DND-41 (cell line): ENCODE measurements around the gene TLCD5.

Source experiments
- ATAC-seq: fragments of 200-7000 bp; cut with Tn5 transposase; 3 replicates; pipeline ENCODE4 v1.9.1; 2021; ENCODE audit warnings: low read depth; ENCODE audit not compliant: insufficient read depth
- DNase-seq: peaks from one replicate; pipeline ENCODE4 v3.0.0-alpha.2; 2020
- H2AFZ ChIP-seq: 2 replicates; pipeline ENCODE4 v1.6.0; 2012; ENCODE audit warnings: low read depth, low read length
- H3K27ac ChIP-seq: 2 replicates; pipeline ENCODE4 v1.5.1; 2012; ENCODE audit warnings: low read length, inconsistent platforms
- H3K27me3 ChIP-seq: fragments of 200-600 bp; sonication (generic); 2 replicates; pipeline ENCODE4 v1.6.0; 2012; ENCODE audit warnings: low read length, mild to moderate bottlenecking, inconsistent platforms; ENCODE audit not compliant: insufficient read depth, poor library complexity
- H3K36me3 ChIP-seq: 2 replicates; pipeline ENCODE4 v1.5.1; 2012; ENCODE audit warnings: low read length, inconsistent platforms; ENCODE audit not compliant: insufficient read depth
- H3K4me1 ChIP-seq: 2 replicates; pipeline ENCODE4 v1.5.1; 2012; ENCODE audit warnings: mild to moderate bottlenecking, low read length; ENCODE audit not compliant: insufficient read depth
- H3K4me2 ChIP-seq: 2 replicates; pipeline ENCODE4 v1.6.0; 2012; ENCODE audit warnings: mild to moderate bottlenecking, moderate library complexity, low read length, inconsistent platforms; ENCODE audit not compliant: insufficient read depth
- H3K4me3 ChIP-seq, 2 experiments: fragments of 200-600 bp in 1 of 2; shearing (Covaris generic) in 1 of 2; 2 replicates each; pipeline ENCODE4 v1.5.1; 2012 to 2016; ENCODE audit warnings: inconsistent platforms in 2 of 2, low read length in 2 of 2, mild to moderate bottlenecking in 2 of 2, low read depth in 1 of 2, moderate library complexity in 1 of 2
- H3K79me2 ChIP-seq: 2 replicates; pipeline ENCODE4 v1.6.0; 2012; ENCODE audit warnings: low read length, inconsistent platforms; ENCODE audit not compliant: insufficient read depth
- H3K9ac ChIP-seq: 2 replicates; pipeline ENCODE4 v1.6.0; 2012; ENCODE audit warnings: low read depth, mild to moderate bottlenecking, inconsistent platforms, low read length, moderate library complexity
- H3K9me3 ChIP-seq: 2 replicates; pipeline ENCODE4 v1.5.1; 2012; ENCODE audit warnings: low read length, moderate library complexity, mild to moderate bottlenecking, inconsistent platforms; ENCODE audit not compliant: insufficient read depth, severe bottlenecking
- H4K20me1 ChIP-seq: 2 replicates; pipeline ENCODE4 v1.6.0; 2012; ENCODE audit warnings: low read length; ENCODE audit not compliant: insufficient read depth
- EZH2 ChIP-seq: IDR thresholded peaks from 3 replicates; pipeline ENCODE4 v1.6.1; 2012; ENCODE audit warnings: borderline replicate concordance, low read depth, mild to moderate bottlenecking, moderate library complexity, low read length, inconsistent platforms; ENCODE audit not compliant: severe bottlenecking
- TF ChIP-seq, protein P1 (sequence below): IDR thresholded peaks from 2 replicates; pipeline ENCODE4 v1.5.1; 2012; ENCODE audit warnings: borderline replicate concordance, low read length, moderate library complexity, mild to moderate bottlenecking; ENCODE audit not compliant: poor library complexity, severe bottlenecking; ENCODE audit errors: extremely low read depth

The TLCD5 gene

DNA sequence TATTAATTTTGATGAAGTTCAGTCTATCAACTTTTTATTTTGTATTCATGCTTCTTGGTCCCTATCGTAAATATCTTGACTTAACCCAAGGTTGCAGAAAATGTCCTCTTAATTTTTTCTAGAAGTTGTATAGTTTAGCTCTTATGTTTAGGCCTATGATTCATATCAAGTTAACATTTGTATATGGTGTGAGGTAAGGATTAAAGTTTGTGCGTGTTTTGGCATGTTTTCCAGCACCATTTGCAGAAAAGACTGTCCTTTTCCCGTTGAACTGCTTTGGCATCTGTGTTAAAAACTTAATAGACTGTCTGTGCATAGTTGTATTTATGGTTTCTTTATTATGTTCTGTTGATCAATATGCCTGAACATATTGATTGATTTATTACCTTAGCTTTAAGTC, 53.4 kb downstream of the TLCD5 start:
- Histone ChIP-seq H3K36me3 (no peaks in the 10 kb centered on the region), H3K27ac (no peak overlapping the region), H4K20me1 (0 out of 2 replicates have a peak, but pooled peaks cover under 1% of the 10 kb centered on the region), H2AFZ (no peak overlapping the region), H3K9ac (no peak overlapping the region), H3K4me3 (no peak overlapping the region), H3K27me3 (peaks cover 21% of the 10 kb centered on the region), H3K9me3 (no peaks in the 10 kb centered on the region), H3K4me1 (no peaks in the 10 kb centered on the region), H3K4me2 (no peak overlapping the region), H3K79me2 (no peaks in the 10 kb centered on the region)
- TF ChIP-seq EZH2 = no peak
- TF ChIP-seq, protein P1, sequence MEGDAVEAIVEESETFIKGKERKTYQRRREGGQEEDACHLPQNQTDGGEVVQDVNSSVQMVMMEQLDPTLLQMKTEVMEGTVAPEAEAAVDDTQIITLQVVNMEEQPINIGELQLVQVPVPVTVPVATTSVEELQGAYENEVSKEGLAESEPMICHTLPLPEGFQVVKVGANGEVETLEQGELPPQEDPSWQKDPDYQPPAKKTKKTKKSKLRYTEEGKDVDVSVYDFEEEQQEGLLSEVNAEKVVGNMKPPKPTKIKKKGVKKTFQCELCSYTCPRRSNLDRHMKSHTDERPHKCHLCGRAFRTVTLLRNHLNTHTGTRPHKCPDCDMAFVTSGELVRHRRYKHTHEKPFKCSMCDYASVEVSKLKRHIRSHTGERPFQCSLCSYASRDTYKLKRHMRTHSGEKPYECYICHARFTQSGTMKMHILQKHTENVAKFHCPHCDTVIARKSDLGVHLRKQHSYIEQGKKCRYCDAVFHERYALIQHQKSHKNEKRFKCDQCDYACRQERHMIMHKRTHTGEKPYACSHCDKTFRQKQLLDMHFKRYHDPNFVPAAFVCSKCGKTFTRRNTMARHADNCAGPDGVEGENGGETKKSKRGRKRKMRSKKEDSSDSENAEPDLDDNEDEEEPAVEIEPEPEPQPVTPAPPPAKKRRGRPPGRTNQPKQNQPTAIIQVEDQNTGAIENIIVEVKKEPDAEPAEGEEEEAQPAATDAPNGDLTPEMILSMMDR = no peak
- ATAC-seq (no peak), DNase-seq (no peak)

GRCh38 chr11:120381401-120381800, 56.3 kb downstream of the TLCD5 start:
- ATAC-seq (no peak), DNase-seq (no peak)
- Histone ChIP-seq H3K4me3 (no peak overlapping the region), H3K27me3 (peaks cover 38% of the 10 kb centered on the region), H3K27ac (no peak overlapping the region), H3K9ac (no peak overlapping the region), H3K4me2 (no peak overlapping the region), H3K36me3 (no peaks in the 10 kb centered on the region), H2AFZ (no peak overlapping the region), H3K79me2 (no peaks in the 10 kb centered on the region), H3K9me3 (no peaks in the 10 kb centered on the region), H3K4me1 (no peaks in the 10 kb centered on the region), H4K20me1 (0 out of 2 replicates have a peak, but pooled peaks cover 3% of the 10 kb centered on the region)
- no peak for TF ChIP-seq EZH2
- TF ChIP-seq, protein P1 = no peak
